Measurements from ENCODE around the gene NEAT1. TPM values are rescaled to one million over a fixed set of nuclear protein-coding genes. Genes with fewer than 3 reads are reported as not detected.
A peak's percentile ranks its signal among the peaks of the same experiment; 100 is the strongest.

NEAT1 gene
- total RNA-seq, 5 donors from 2014 or later (not counting 1 experiment from before 2014, with no cell fraction given): 368 to 1,017 (median 906) TPM

DNA sequence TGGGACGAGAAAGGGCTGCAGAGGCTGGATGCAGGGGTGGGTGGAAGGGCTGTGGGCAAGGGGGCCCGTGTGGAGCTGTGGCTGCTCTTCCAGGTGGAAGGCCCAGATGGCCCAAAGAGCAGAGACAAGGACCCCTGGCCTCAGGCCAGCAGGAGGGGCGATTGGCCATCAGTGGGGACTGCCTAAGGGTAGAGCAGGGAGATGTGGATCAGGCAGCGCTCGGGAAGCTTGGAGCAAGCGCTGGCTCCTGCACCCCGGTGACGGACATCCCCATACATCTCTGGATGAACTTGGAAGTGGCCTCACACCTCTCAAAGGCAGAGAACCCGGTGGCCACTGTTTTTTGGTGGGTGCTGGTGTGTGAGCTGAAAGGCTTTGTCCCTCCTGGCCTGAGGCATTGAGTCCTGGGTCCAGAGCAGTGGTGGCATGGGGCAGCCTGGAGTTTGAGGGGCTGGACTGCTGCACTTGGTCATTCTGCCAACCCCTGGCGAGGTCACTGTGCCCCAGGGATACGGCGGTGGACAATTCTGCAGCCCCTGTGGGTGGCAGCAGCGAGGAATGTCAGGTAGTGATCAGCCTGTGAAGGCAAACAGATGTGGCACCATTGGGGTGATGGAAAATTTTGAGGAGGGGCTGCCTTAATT is 30.3 kb upstream of the NEAT1 start:
- ATAC-seq (replicated peaks in 1 of 4) (no peak), DNase-seq (no peak)
- Histone ChIP-seq H3K4me1 (ENCODE audit: control insufficient read depth in 1 of 2, extremely low read depth in 1 of 2, insufficient read depth in 2 of 2, low read length in 2 of 2) (peaks cover 3 to 46% of the 10 kb centered on the region in 2 experiments), H3K9me3 (no peaks in the 10 kb centered on the region), H3K36me3 (ENCODE audit: control insufficient read depth in 2 of 2, extremely low read depth in 1 of 2, insufficient read depth in 1 of 2, low read length in 1 of 2) (peaks cover 19 to 64% of the 10 kb centered on the region in 2 donors), H3K27me3 (replicated peaks in 1 of 2; ENCODE audit: control insufficient read depth in 2 of 2, extremely low read depth in 1 of 2, insufficient read depth in 2 of 2, low read length in 1 of 2) (no peaks in the 10 kb centered on the region), H3K4me3 (ENCODE audit: control insufficient read depth in 1 of 2, extremely low read depth in 1 of 2, low read length in 1 of 2) (no peak overlapping the region), H3K27ac (ENCODE audit: low read length) (no peak overlapping the region)
- Mint-ChIP-seq H3K27me3 (no peaks in the 10 kb centered on the region), H3K9me3 (no peaks in the 10 kb centered on the region), H3K4me1 (peaks cover 32 to 46% (median 36%) of the 10 kb centered on the region in 3 donors), H3K27ac (peak overlapping the region in 1 of 2 donors; percentile 23), H3K36me3 (peaks cover 14% of the 10 kb centered on the region), H3K4me3 (no peak overlapping the region)
- 84% methylated on average over 8 of the region's 13 CpGs for WGBS (ENCODE audit: insufficient coverage)
- CTCF ChIA-PET: no interaction called here
- POLR2A ChIA-PET: no interaction called here

DNA sequence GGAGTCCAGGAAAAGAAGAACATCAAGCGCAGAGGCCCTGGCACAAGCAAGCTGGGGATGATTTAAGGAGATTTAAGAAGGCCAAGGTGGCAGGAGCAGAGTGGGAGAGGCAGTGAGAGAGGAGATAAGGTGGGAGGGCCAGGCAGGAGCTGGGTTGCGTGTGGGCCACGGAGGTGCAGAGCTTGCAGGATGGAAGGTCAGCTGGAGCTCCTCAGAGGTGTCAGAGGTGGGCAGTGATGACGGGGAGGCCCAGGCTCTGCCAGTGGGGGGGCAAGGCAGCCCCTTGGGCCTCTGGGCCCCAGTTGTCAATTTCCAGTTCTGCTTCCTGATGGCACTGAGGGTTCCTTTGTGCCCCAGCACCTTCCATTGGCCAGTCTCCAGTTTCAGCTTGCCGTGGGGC is 29.7 kb upstream of the NEAT1 start:
- H3K4me3 ChIP-seq (ENCODE audit: control insufficient read depth in 1 of 2, extremely low read depth in 1 of 2, low read length in 1 of 2): no peak overlapping the region
- Mint-ChIP-seq H3K4me1 (peaks cover 27 to 42% (median 32%) of the 10 kb centered on the region in 3 donors), H3K27me3 (no peaks in the 10 kb centered on the region), H3K4me3 (no peak overlapping the region), H3K27ac (no peak overlapping the region), H3K36me3 (peaks cover 16% of the 10 kb centered on the region), H3K9me3 (no peaks in the 10 kb centered on the region)
- ATAC-seq (replicated peaks in 1 of 4) (no peak), DNase-seq (no peak)
- POLR2A ChIA-PET: no interaction called here
- no peaks in the 10 kb centered on the region for H3K27me3 ChIP-seq (replicated peaks in 1 of 2; ENCODE audit: control insufficient read depth in 2 of 2, extremely low read depth in 1 of 2, insufficient read depth in 2 of 2, low read length in 1 of 2)
- CTCF ChIA-PET: no interaction called here
- peaks cover 21 to 67% of the 10 kb centered on the region in 2 donors for H3K36me3 ChIP-seq (ENCODE audit: control insufficient read depth in 2 of 2, extremely low read depth in 1 of 2, insufficient read depth in 1 of 2, low read length in 1 of 2)
- H3K4me1 ChIP-seq (ENCODE audit: control insufficient read depth in 1 of 2, extremely low read depth in 1 of 2, insufficient read depth in 2 of 2, low read length in 2 of 2): peaks cover 3 to 40% of the 10 kb centered on the region in 2 experiments
- 97% methylated on average over 5 of the region's 5 CpGs for WGBS (ENCODE audit: insufficient coverage)
- no peaks in the 10 kb centered on the region for H3K9me3 ChIP-seq
- no peak overlapping the region for H3K27ac ChIP-seq (ENCODE audit: low read length)

- ChIA-PET POLR2A (interaction anchor here in 1 of 2 donors (0.6 kb wide), 1 partner anchor 60 kb away, joined by 3 read pairs; no protein-coding TSS in a partner anchor), CTCF (interaction anchor here in 1 of 2 donors (0.6 kb wide), 1 partner anchor 10 kb away, joined by 8 read pairs; no protein-coding TSS in a partner anchor)
- peaks cover 21% of the 10 kb centered on the region for H3K36me3 Mint-ChIP-seq
- Histone ChIP-seq H3K4me3 (ENCODE audit: control insufficient read depth in 1 of 2, extremely low read depth in 1 of 2, low read length in 1 of 2) (no peak overlapping the region), H3K27me3 (replicated peaks in 1 of 2; ENCODE audit: control insufficient read depth in 2 of 2, extremely low read depth in 1 of 2, insufficient read depth in 2 of 2, low read length in 1 of 2) (no peaks in the 10 kb centered on the region), H3K27ac (ENCODE audit: low read length) (no peak overlapping the region), H3K36me3 (ENCODE audit: control insufficient read depth in 2 of 2, extremely low read depth in 1 of 2, insufficient read depth in 1 of 2, low read length in 1 of 2) (peaks cover 17 to 64% of the 10 kb centered on the region in 2 donors), H3K4me1 (ENCODE audit: control insufficient read depth in 1 of 2, extremely low read depth in 1 of 2, insufficient read depth in 2 of 2, low read length in 2 of 2) (peaks cover 0 to 33% of the 10 kb centered on the region in 2 experiments), H3K9me3 (no peaks in the 10 kb centered on the region)
- peaks cover 20 to 36% (median 25%) of the 10 kb centered on the region in 3 donors for H3K4me1 Mint-ChIP-seq
- no peak overlapping the region for H3K27ac Mint-ChIP-seq
- H3K9me3 Mint-ChIP-seq: no peaks in the 10 kb centered on the region
- H3K27me3 Mint-ChIP-seq: no peaks in the 10 kb centered on the region
- DNase-seq (no peak), ATAC-seq (replicated peaks in 1 of 4) (no peak)
- WGBS (ENCODE audit: insufficient coverage): 91% methylated on average over 11 of the region's 17 CpGs
- no peak overlapping the region for H3K4me3 Mint-ChIP-seq
These were observed 29.0 kb upstream of the NEAT1 start for GRCh38 chr11:65393513-65394079.

DNA sequence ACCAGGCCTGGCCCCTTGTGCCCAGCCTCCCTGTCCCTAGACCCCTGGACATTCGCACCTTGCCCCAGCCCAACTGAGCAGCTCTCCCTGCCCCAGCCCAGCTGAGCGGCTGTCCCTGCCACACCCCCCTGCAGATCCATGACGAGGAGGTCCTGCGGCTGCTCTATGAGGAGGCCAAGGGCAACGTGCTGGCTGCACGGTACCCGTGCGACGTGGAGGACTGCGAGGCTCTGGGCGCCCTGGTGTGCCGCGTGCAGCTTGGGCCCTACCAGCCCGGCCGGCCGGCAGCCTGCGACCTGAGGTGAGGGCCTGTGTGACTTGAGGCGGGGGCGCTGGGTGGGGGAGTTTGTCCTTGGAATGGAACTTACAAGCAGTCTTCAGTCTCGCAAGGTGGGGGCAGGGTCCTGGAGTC is 28.5 kb upstream of the NEAT1 start:
- H3K9me3 ChIP-seq: no peaks in the 10 kb centered on the region
- Mint-ChIP-seq H3K9me3 (no peaks in the 10 kb centered on the region), H3K4me3 (no peak overlapping the region), H3K36me3 (peaks cover 17% of the 10 kb centered on the region), H3K4me1 (peaks cover 15 to 30% (median 20%) of the 10 kb centered on the region in 3 donors), H3K27me3 (no peaks in the 10 kb centered on the region), H3K27ac (no peak overlapping the region)
- CTCF ChIA-PET: interaction anchor here in 1 of 2 donors (0.6 kb wide), 1 partner anchor 11 kb away, joined by 8 read pairs; no protein-coding TSS in a partner anchor
- H3K36me3 ChIP-seq (ENCODE audit: control insufficient read depth in 2 of 2, extremely low read depth in 1 of 2, insufficient read depth in 1 of 2, low read length in 1 of 2): peaks cover 13 to 59% of the 10 kb centered on the region in 2 donors
- no peak for DNase-seq
- peaks cover 0 to 28% of the 10 kb centered on the region in 2 experiments for H3K4me1 ChIP-seq (ENCODE audit: control insufficient read depth in 1 of 2, extremely low read depth in 1 of 2, insufficient read depth in 2 of 2, low read length in 2 of 2)
- no peak overlapping the region for H3K27ac ChIP-seq (ENCODE audit: low read length)
- ATAC-seq (replicated peaks in 1 of 4): no peak
- no peaks in the 10 kb centered on the region for H3K27me3 ChIP-seq (replicated peaks in 1 of 2; ENCODE audit: control insufficient read depth in 2 of 2, extremely low read depth in 1 of 2, insufficient read depth in 2 of 2, low read length in 1 of 2)
- POLR2A ChIA-PET: interaction anchor here in 1 of 2 donors (0.6 kb wide), 1 partner anchor 60 kb away, joined by 3 read pairs; no protein-coding TSS in a partner anchor
- no peak overlapping the region for H3K4me3 ChIP-seq (ENCODE audit: control insufficient read depth in 1 of 2, extremely low read depth in 1 of 2, low read length in 1 of 2)
- WGBS (ENCODE audit: insufficient coverage): 100% methylated on average over 16 of the region's 20 CpGs

DNA sequence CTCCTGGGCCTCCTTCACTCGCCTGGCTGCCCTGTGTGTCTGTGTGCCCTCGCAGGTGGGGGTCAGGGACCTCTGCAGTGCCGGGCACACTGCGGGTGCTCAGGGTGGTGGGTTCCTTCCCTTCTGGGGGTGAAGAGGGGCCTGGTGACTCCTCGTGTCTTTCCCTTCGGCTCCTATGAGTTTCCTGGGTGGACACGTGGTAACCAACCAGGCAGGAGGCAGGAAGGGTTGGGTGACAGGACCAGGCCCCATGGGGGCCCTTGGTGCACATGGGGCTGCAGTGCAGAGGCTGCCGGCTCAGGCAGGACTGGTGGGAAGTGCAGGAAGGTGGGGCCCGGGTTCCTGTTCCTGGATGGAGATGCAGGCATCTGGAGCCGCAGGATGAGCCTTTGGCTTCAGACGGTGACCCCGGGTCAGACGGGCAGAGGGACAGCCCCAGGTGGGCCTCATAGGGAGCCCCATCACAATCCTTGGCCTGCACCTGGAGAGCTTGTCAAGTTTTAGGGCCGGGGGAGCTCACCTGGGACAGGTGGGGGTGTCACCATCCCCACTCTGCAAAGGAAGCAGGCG is 26.6 kb upstream of the NEAT1 start:
- H3K27ac Mint-ChIP-seq: no peak overlapping the region
- no peaks in the 10 kb centered on the region for H3K9me3 ChIP-seq
- H3K27me3 Mint-ChIP-seq: no peaks in the 10 kb centered on the region
- ATAC-seq (replicated peaks in 1 of 4) (no peak), DNase-seq (no peak)
- peaks cover 19 to 71% of the 10 kb centered on the region in 2 donors for H3K36me3 ChIP-seq (ENCODE audit: control insufficient read depth in 2 of 2, extremely low read depth in 1 of 2, insufficient read depth in 1 of 2, low read length in 1 of 2)
- H3K4me3 Mint-ChIP-seq: no peak overlapping the region
- peaks cover 5 to 13% (median 9%) of the 10 kb centered on the region in 3 donors for H3K4me1 Mint-ChIP-seq
- ChIA-PET POLR2A (no interaction called here), CTCF (no interaction called here)
- H3K27me3 ChIP-seq (replicated peaks in 1 of 2; ENCODE audit: control insufficient read depth in 2 of 2, extremely low read depth in 1 of 2, insufficient read depth in 2 of 2, low read length in 1 of 2): no peaks in the 10 kb centered on the region
- H3K4me1 ChIP-seq (ENCODE audit: control insufficient read depth in 1 of 2, extremely low read depth in 1 of 2, insufficient read depth in 2 of 2, low read length in 2 of 2): peaks cover 0 to 8% of the 10 kb centered on the region in 2 experiments
- H3K36me3 Mint-ChIP-seq: peaks cover 20% of the 10 kb centered on the region
- H3K27ac ChIP-seq (ENCODE audit: low read length): no peak overlapping the region
- no peak overlapping the region for H3K4me3 ChIP-seq (ENCODE audit: control insufficient read depth in 1 of 2, extremely low read depth in 1 of 2, low read length in 1 of 2)
- no peaks in the 10 kb centered on the region for H3K9me3 Mint-ChIP-seq
- 92% methylated on average over 10 of the region's 15 CpGs for WGBS (ENCODE audit: insufficient coverage)
